Aorta (tissue), 4 donors: ENCODE results near the gene SYN1. TPM values are rescaled to one million over a fixed set of nuclear protein-coding genes. Genes with fewer than 3 reads are reported as not detected.

Source experiments
- microRNA-seq, 2 donors: library from miRNA; unstranded; fragments of <30 nt; microRNA quantifications; one replicate each; pipeline ENCODE4 v1.2.0, GENCODE V29; 2020
- polyA plus RNA-seq, 2 donors: library from polyadenylated mRNA; stranded (reverse); fragments of 200-250 nt; gene quantifications; one replicate each; pipeline ENCODE4 v1.2.3, GENCODE V29; 2013
- total RNA-seq, 2 donors: library from RNA; stranded (reverse); fragmentation: NEBNext Ultra II Directional; extraction: Animal tissue kit (Norgen Biotek cat#: 25700); gene quantifications; one replicate each; pipeline ENCODE4 v1.2.1, GENCODE V29; 2021
- donor health status: healthy with polysubstance abuse.
- donor health status: Bipolar disorder and iron deficiency.
- donor health status: DM: no; HTN: no; CAD: no.
- donor health status: DM: yes; HTN: yes; CAD: no.

SYN1 gene
- total and polyA plus RNA-seq, 4 donors, result 0.90 to 1.9 (median 1.5) TPM

Small RNAs within 50 kb of the gene (microRNA-seq; reads per million reads assigned to microRNA genes)
- gene MIR4769, result 0 to 0.60 reads per million in 2 donors

Other genes starting within 250 kb of the SYN1 start
- under 1 TPM; 0.13 to 0.72 TPM for gene ZNF157, start 249.3 kb downstream of the SYN1 start, total RNA-seq
- gene ZNF157, start 249.3 kb downstream of the SYN1 start, polyA plus RNA-seq, result under 1 TPM in 1 of 2 donors, not detected in 1; 0.23 TPM
- 10 to 100 TPM in 1 of 2 donors, 1 to 10 TPM in 1; 8.8 to 12.6 TPM for gene ZNF41, start 136.6 kb downstream of the SYN1 start, total RNA-seq
- 1 to 10 TPM; 1.1 to 3.3 TPM for gene ZNF41, start 136.6 kb downstream of the SYN1 start, polyA plus RNA-seq
- gene ARAF, start 58.7 kb downstream of the SYN1 start, total RNA-seq, result 10 to 100 TPM; 51.5 to 59.0 TPM
- 100 to 1,000 TPM in 1 of 2 donors, 10 to 100 TPM in 1; 37.4 to 115 TPM for gene ARAF, start 58.7 kb downstream of the SYN1 start, polyA plus RNA-seq
- gene TIMP1, start 37.4 kb downstream of the SYN1 start, total RNA-seq, result 1,000 to 10,000 TPM; 1,378 to 1,710 TPM
- 1,000 to 10,000 TPM in 1 of 2 donors, 100 to 1,000 TPM in 1; 775 to 3,088 TPM for gene TIMP1, start 37.4 kb downstream of the SYN1 start, polyA plus RNA-seq
- 1 to 10 TPM; 5.2 to 6.0 TPM for gene CFP, start 10.1 kb upstream of the SYN1 start, total RNA-seq
- gene CFP, start 10.1 kb upstream of the SYN1 start, polyA plus RNA-seq, result 1 to 10 TPM; 3.1 to 3.7 TPM
- 10 to 100 TPM; 27.2 to 39.2 TPM for gene ELK1, start 30.7 kb upstream of the SYN1 start, total RNA-seq
- 10 to 100 TPM; 17.4 to 23.6 TPM for gene ELK1, start 30.7 kb upstream of the SYN1 start, polyA plus RNA-seq
- 10 to 100 TPM; 74.9 to 75.0 TPM for gene UXT, start 39.3 kb upstream of the SYN1 start, total RNA-seq
- 100 to 1,000 TPM; 190 to 316 TPM for gene UXT, start 39.3 kb upstream of the SYN1 start, polyA plus RNA-seq
- gene ZNF81, start 217.0 kb upstream of the SYN1 start, total RNA-seq, result 10 to 100 TPM; 10.1 to 13.3 TPM
- 1 to 10 TPM; 1.1 to 1.4 TPM for gene ZNF81, start 217.0 kb upstream of the SYN1 start, polyA plus RNA-seq